AG09309 (cell line): ENCODE data around the gene UPP2.

ENCODE experiments used
- DNase-seq: peaks from one replicate; pipeline ENCODE4 v3.0.0-alpha.2; 2010; ENCODE audit warnings: low read depth
- H3K4me3 ChIP-seq: 2 replicates; pipeline ENCODE4 v1.5.1; 2011; ENCODE audit warnings: mild to moderate bottlenecking, low read depth, low read length, moderate library complexity; ENCODE audit not compliant: control insufficient read depth
- TF ChIP-seq, protein P1 (sequence below): IDR thresholded peaks from 2 replicates; pipeline ENCODE4 v1.5.1; 2011; ENCODE audit warnings: mild to moderate bottlenecking, low read depth, low read length, inconsistent platforms; ENCODE audit not compliant: insufficient read depth, control insufficient read depth; ENCODE audit errors: missing control alignments

The UPP2 gene

DNA sequence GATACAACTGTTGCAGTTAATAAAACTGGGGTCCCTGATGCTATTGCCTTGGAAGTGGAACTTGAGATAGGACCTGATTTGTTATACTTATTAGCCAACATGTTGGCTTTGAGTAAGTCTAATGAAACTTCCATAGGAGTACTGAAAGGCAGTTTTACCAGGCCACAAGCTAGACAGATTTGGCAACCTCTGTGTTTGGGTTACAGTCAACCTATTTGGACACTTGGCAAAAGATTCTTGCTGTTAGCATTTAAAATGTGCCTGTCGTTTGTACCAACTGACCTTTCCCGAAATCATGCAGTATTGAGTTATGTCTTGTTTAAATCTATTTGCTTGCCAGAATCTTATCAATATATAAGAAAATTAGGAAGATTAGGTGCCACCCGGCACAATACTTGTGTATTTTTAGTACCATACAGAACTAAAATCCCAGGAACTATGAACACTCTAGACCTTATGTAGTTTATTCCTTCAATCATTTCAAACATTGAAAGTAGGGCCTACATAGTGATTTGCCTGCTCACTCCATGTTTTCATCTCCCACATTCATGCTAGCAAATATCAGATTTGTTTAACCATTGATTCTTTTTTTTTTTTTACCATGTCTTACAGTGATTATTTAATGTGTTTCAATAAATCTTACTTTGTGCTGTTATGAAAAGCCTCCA is 35.5 kb upstream of the UPP2 start:
- DNase-seq: no peak
- TF ChIP-seq, protein P1, sequence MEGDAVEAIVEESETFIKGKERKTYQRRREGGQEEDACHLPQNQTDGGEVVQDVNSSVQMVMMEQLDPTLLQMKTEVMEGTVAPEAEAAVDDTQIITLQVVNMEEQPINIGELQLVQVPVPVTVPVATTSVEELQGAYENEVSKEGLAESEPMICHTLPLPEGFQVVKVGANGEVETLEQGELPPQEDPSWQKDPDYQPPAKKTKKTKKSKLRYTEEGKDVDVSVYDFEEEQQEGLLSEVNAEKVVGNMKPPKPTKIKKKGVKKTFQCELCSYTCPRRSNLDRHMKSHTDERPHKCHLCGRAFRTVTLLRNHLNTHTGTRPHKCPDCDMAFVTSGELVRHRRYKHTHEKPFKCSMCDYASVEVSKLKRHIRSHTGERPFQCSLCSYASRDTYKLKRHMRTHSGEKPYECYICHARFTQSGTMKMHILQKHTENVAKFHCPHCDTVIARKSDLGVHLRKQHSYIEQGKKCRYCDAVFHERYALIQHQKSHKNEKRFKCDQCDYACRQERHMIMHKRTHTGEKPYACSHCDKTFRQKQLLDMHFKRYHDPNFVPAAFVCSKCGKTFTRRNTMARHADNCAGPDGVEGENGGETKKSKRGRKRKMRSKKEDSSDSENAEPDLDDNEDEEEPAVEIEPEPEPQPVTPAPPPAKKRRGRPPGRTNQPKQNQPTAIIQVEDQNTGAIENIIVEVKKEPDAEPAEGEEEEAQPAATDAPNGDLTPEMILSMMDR: no peak
- H3K4me3 ChIP-seq: no peak overlapping the region

DNA sequence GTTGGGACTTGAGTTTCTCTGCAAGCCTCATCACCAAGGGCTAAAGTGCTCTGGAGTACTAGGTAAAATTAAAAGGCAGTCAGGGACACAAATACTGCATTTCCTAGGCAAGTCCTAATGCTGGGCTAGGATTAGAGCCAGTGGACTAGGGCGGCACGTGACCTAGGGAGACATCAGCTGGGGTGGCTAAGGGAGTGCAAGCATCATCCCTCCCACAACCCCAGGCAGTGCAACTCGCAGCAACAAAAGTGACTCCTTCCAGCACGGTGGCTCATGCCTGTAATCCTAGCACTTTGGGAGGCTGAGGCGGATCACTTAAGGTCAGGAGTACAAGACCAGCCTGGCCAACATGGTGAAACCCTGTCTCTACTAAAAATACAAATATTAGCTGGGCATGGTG is 30.7 kb upstream of the UPP2 start:
- no peak overlapping the region for H3K4me3 ChIP-seq
- no peak for DNase-seq
- TF ChIP-seq, protein P1: no peak

DNA sequence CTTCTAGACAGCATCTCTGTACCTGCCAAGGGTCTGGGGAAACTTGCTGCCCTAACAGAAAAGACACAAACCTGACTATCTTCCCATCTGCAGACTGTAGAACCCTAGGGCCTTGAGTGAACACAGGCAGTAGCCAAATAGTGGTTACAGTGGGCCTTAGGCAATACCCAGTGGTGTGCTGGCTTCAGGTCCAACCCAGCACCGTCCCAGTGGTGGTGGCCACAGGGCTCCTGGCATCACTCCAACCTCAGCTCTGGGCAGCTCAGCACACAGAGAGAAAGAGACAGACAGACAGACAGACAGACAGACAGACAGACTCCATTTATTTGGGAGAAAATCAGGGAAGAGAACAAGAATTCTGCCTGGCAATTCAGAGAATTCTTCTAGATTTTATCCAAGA is 29.3 kb upstream of the UPP2 start:
- TF ChIP-seq, protein P1: no peak
- DNase-seq: no peak
- H3K4me3 ChIP-seq: no peak overlapping the region

DNA sequence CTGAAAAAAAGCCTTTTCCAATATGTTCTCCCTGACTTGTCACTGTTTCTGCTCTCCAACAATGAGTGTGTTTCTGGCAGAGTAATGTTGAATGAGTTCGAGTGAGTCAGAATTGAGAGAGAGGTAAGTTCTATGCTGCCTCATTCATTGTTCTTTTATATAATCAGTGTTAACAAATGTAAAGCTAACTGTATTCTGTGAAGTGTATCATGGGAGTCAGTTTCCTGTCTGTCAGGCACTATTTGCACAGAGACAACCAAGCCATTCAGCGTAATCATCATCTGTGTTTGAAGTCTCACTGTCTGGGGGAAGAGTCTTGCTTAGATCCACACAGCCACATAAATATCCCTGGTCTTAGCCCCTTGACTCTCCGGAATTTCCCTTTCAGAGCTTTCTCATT is 22.0 kb upstream of the UPP2 start:
- H3K4me3 ChIP-seq: no peak overlapping the region
- DNase-seq: no peak
- TF ChIP-seq, protein P1: no peak

DNA sequence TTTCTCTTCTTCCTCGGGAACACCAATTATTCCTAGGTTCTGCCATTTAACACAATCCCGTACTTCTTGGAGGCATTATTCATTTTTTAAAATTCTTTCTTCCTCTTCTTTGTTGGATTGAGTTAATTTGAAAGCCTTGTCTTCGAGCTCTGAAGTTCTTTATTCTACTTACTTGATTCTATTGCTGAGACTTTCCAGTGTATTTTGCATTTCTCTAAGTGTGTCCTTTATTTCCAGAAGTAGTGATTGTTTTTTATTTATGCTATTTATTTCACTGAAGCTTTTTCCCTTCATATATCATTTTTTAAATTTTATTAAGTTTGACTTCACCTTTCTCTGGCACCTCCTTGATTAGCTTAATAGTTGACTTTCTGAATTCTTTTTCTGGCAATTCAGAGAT is 13.6 kb upstream of the UPP2 start:
- DNase-seq: no peak
- H3K4me3 ChIP-seq: no peak overlapping the region
- TF ChIP-seq, protein P1: no peak

GRCh38 chr2:158089322-158089721 is 12.4 kb upstream of the UPP2 start:
- TF ChIP-seq, protein P1: no peak
- no peak for DNase-seq
- no peak overlapping the region for H3K4me3 ChIP-seq
